HepG2 (cell line): ENCODE data around the gene HUNK. TPM values are rescaled to one million over a fixed set of nuclear protein-coding genes. Genes with fewer than 3 reads are reported as not detected.

Source experiments
- ARNT ChIP-seq: fragments of 450-650 bp; IDR thresholded peaks from 2 replicates; pipeline ENCODE4 v1.6.1; 2017
- CEBPB ChIP-seq: IDR thresholded peaks from 2 replicates; pipeline ENCODE4 v1.6.1; 2011; ENCODE audit warnings: low read depth, low read length, improper control_type of control experiment, borderline replicate concordance
- CREM ChIP-seq, 2 experiments: sonication (generic) in 1 of 2; formaldehyde crosslinking in 1 of 2; IDR thresholded peaks; 2 replicates each; pipeline versions ENCODE4 v1.4.0 to v1.6.1; 2016 to 2020; ENCODE audit warnings: antibody characterized with exemption in 1 of 2, mild to moderate bottlenecking in 1 of 2, missing genetic modification reagents in 1 of 2
- DMAP1 ChIP-seq: IDR thresholded peaks from 2 replicates; pipeline ENCODE4 v1.6.1; 2016
- ELF1 ChIP-seq: sonication (generic); formaldehyde crosslinking; IDR thresholded peaks from 2 replicates; pipeline ENCODE4 v1.4.0; 2020; ENCODE audit warnings: missing genetic modification reagents
- HNF4G ChIP-seq, 2 experiments: sonication (generic) in 1 of 2; formaldehyde crosslinking in 1 of 2; IDR thresholded peaks; 2 replicates each; pipeline versions ENCODE4 v1.4.0 to v1.6.1; 2011 to 2020; ENCODE audit warnings: borderline replicate concordance in 2 of 2, low read depth in 2 of 2, mild to moderate bottlenecking in 2 of 2, low read length in 1 of 2, missing genetic modification reagents in 1 of 2, moderate library complexity in 1 of 2
- HOXA7 ChIP-seq: sonication (generic); formaldehyde crosslinking; IDR thresholded peaks from 2 replicates; pipeline ENCODE4 v1.8.1; 2022; ENCODE audit warnings: mild to moderate bottlenecking, missing genetic modification reagents, moderate library complexity
- KLF13 ChIP-seq: sonication (generic); formaldehyde crosslinking; IDR thresholded peaks from 2 replicates; pipeline ENCODE4 v1.4.0; 2020; ENCODE audit warnings: mild to moderate bottlenecking, missing genetic modification reagents
- MBD4 ChIP-seq: IDR thresholded peaks from 2 replicates; pipeline ENCODE4 v1.6.1; 2012; ENCODE audit warnings: low read length, inconsistent platforms, borderline replicate concordance
- MBNL3 ChIP-seq: fragments of 250-450 bp; sonication (Bioruptor Pico); conservative IDR thresholded peaks from 2 replicates; pipeline ENCODE4 v1.8.0; 2022; ENCODE audit warnings: mild to moderate bottlenecking, inconsistent platforms
- NFE2 ChIP-seq: sonication (generic); formaldehyde crosslinking; IDR thresholded peaks from 2 replicates; pipeline ENCODE4 v1.4.0; 2020; ENCODE audit warnings: missing genetic modification reagents
- NFIC ChIP-seq: IDR thresholded peaks from 2 replicates; pipeline ENCODE4 v1.6.1; 2012; ENCODE audit warnings: mild to moderate bottlenecking, low read length, inconsistent platforms
- PTBP1 ChIP-seq: fragments of 200-400 bp; formaldehyde crosslinking; IDR thresholded peaks from 2 replicates; pipeline ENCODE4 v1.6.1; 2018; ENCODE audit warnings: low read length, low read depth; ENCODE audit not compliant: poor library complexity, severe bottlenecking
- RBFOX2 ChIP-seq: fragments of 200-400 bp; formaldehyde crosslinking; IDR thresholded peaks from 2 replicates; pipeline ENCODE4 v1.6.1; 2017; ENCODE audit warnings: low read depth, mild to moderate bottlenecking, low read length
- SNAPC2 ChIP-seq: sonication (generic); formaldehyde crosslinking; IDR thresholded peaks from 2 replicates; pipeline ENCODE4 v1.8.1; 2022; ENCODE audit warnings: mild to moderate bottlenecking, missing genetic modification reagents
- TAF1 ChIP-seq: sonication (generic); formaldehyde crosslinking; IDR thresholded peaks from 2 replicates; pipeline ENCODE4 v1.4.0; 2020; ENCODE audit warnings: missing genetic modification reagents
- TBP ChIP-seq: sonication (generic); formaldehyde crosslinking; IDR thresholded peaks from 2 replicates; pipeline ENCODE4 v1.5.0; 2020; ENCODE audit warnings: missing genetic modification reagents
- THYN1 ChIP-seq: sonication (generic); formaldehyde crosslinking; IDR thresholded peaks from 2 replicates; pipeline ENCODE4 v1.8.1; 2023; ENCODE audit warnings: low read depth, mild to moderate bottlenecking, moderate library complexity, missing genetic modification reagents, borderline replicate concordance
- TMF1 ChIP-seq: sonication (generic); formaldehyde crosslinking; IDR thresholded peaks from 2 replicates; pipeline ENCODE4 v1.8.1; 2022; ENCODE audit warnings: low read depth, missing genetic modification reagents
- ZNF18 ChIP-seq: sonication (generic); formaldehyde crosslinking; IDR thresholded peaks from 2 replicates; pipeline ENCODE4 v1.8.0; 2022; ENCODE audit warnings: mild to moderate bottlenecking, missing genetic modification reagents; ENCODE audit not compliant: insufficient replicate concordance
- ZNF20 ChIP-seq: sonication (generic); formaldehyde crosslinking; IDR thresholded peaks from 2 replicates; pipeline ENCODE4 v1.4.0; 2020; ENCODE audit warnings: mild to moderate bottlenecking, moderate library complexity, missing genetic modification reagents
- ZNF335 ChIP-seq: sonication (generic); formaldehyde crosslinking; IDR thresholded peaks from 2 replicates; pipeline ENCODE4 v1.4.0; 2020; ENCODE audit warnings: missing genetic modification reagents
- ZNF503 ChIP-seq: sonication (generic); formaldehyde crosslinking; IDR thresholded peaks from 2 replicates; pipeline ENCODE4 v1.4.0; 2020; ENCODE audit warnings: missing genetic modification reagents
- ZNF652 ChIP-seq: IDR thresholded peaks from 2 replicates; pipeline ENCODE4 v1.6.1; 2016; ENCODE audit warnings: low read depth, borderline replicate concordance
- ZNF75D ChIP-seq: sonication (generic); formaldehyde crosslinking; IDR thresholded peaks from 2 replicates; pipeline ENCODE4 v1.8.1; 2023; ENCODE audit warnings: missing genetic modification reagents, mild to moderate bottlenecking, borderline replicate concordance
- ZNF761 ChIP-seq: sonication (generic); formaldehyde crosslinking; conservative IDR thresholded peaks from 2 replicates; pipeline ENCODE4 v1.4.0; 2020; ENCODE audit warnings: mild to moderate bottlenecking, missing genetic modification reagents
- ZSCAN12 ChIP-seq: sonication (generic); formaldehyde crosslinking; IDR thresholded peaks from 2 replicates; pipeline ENCODE4 v1.9.0; 2021; ENCODE audit warnings: mild to moderate bottlenecking, missing genetic modification reagents
- polyA plus RNA-seq, 8 experiments: library from polyadenylated mRNA; depleted of rRNA in 3 of 8; stranded (reverse) in 7 of 8; unstranded in 1 of 8; fragments of >200 nt; fragmentation: Illumina TruSeq in 4 of 8; extraction: Trizol in 4 of 8; gene quantifications; 2 replicates each; pipeline versions ENCODE4 v1.2.1 to v1.2.3, GENCODE V29; 2011 to 2016; ENCODE audit warnings: low read depth in 4 of 8, missing spikeins in 1 of 8, mixed read lengths in 1 of 8; ENCODE audit not compliant: insufficient read depth in 1 of 8
- total RNA-seq, 5 experiments: library from RNA; depleted of rRNA; stranded (reverse); fragments of >200 nt; fragmentation: Illumina TruSeq; extraction: Trizol; gene quantifications; 2 replicates each; pipeline ENCODE4 v1.2.3, GENCODE V29; 2016; ENCODE audit warnings: low read depth in 1 of 5
- TF ChIP-seq, protein P1 (sequence below): sonication (generic); formaldehyde crosslinking; IDR thresholded peaks from 2 replicates; pipeline ENCODE4 v1.5.0; 2020; ENCODE audit warnings: mild to moderate bottlenecking, missing genetic modification reagents

Gene HUNK
- total and polyA plus RNA-seq, 2 of the 13 experiments (the other 11 are each of a cell fraction or from before 2014, with no cell fraction given): 1.8 to 1.9 TPM

GRCh38 chr21:31929548-31929947 is 56.7 kb downstream of the HUNK start (continued):
- TF ChIP-seq ZNF503 (CRISPR knock-in tag) (peak; percentile 90; the same call in 1 of the 2 replicates), CEBPB (peak; percentile 58; the same call in 1 of the 2 replicates), HOXA7 (CRISPR knock-in tag) (no peak), SNAPC2 (peak; percentile 56; the same call in 1 of the 2 replicates), ZSCAN12 (CRISPR knock-in tag) (no peak), TMF1 (CRISPR knock-in tag) (no peak), DMAP1 (peak; percentile 65; the same call in 1 of the 2 replicates), TBP (CRISPR knock-in tag) (no peak), KLF13 (CRISPR knock-in tag) (no peak), ELF1 (CRISPR knock-in tag) (0 out of 2 replicates have a peak, but pooled peaks have one; percentile 45), HNF4G (IDR thresholded peaks at IDR 0.05; ENCODE audit: borderline replicate concordance, low read depth, low read length) (0 out of 2 replicates have a peak, but pooled peaks have one; percentile 4), HNF4G (CRISPR knock-in tag; IDR thresholded peaks at IDR 0.05; ENCODE audit: borderline replicate concordance, low read depth) (no peak), NFE2 (CRISPR knock-in tag) (no peak), ARNT (no peak), MBNL3 (CRISPR knock-in tag) (no peak), NFIC (peak; percentile 72; the same call in 1 of the 2 replicates), ZNF20 (no peak), MBD4 (no peak), CREM (IDR thresholded peaks at IDR 0.05) (peak; percentile 80), CREM (CRISPR knock-in tag; IDR thresholded peaks at IDR 0.05) (no peak), ZNF652 (CRISPR knock-in tag) (no peak), ZNF75D (CRISPR knock-in tag) (no peak), ZNF18 (CRISPR knock-in tag) (no peak), RBFOX2 (no peak), ZNF335 (CRISPR knock-in tag) (no peak), TAF1 (CRISPR knock-in tag) (no peak; the same call in 1 of the 2 replicates), THYN1 (CRISPR knock-in tag) (no peak), PTBP1 (no peak), ZNF761 (CRISPR knock-in tag) (no peak)
- TF ChIP-seq, protein P1, sequence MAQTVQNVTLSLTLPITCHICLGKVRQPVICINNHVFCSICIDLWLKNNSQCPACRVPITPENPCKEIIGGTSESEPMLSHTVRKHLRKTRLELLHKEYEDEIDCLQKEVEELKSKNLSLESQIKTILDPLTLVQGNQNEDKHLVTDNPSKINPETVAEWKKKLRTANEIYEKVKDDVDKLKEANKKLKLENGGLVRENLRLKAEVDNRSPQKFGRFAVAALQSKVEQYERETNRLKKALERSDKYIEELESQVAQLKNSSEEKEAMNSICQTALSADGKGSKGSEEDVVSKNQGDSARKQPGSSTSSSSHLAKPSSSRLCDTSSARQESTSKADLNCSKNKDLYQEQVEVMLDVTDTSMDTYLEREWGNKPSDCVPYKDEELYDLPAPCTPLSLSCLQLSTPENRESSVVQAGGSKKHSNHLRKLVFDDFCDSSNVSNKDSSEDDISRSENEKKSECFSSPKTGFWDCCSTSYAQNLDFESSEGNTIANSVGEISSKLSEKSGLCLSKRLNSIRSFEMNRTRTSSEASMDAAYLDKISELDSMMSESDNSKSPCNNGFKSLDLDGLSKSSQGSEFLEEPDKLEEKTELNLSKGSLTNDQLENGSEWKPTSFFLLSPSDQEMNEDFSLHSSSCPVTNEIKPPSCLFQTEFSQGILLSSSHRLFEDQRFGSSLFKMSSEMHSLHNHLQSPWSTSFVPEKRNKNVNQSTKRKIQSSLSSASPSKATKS (CRISPR knock-in tag): no peak
